DOHH2 (cell line): Measurements from ENCODE around the gene APC.

Source experiments
- H3F3A ChIP-seq: fragments of 200-600 bp; sonication (generic), shearing (Covaris generic); 2 replicates; pipeline ENCODE4 v1.6.0; 2016; ENCODE audit warnings: antibody characterized with exemption, mild to moderate bottlenecking; ENCODE audit not compliant: control insufficient read depth, insufficient read depth
- H3K27ac ChIP-seq: fragments of 200-600 bp; sonication (generic); 2 replicates; pipeline ENCODE4 v1.5.1; 2014; ENCODE audit warnings: low read depth, mild to moderate bottlenecking, low read length, moderate library complexity
- H3K27me3 ChIP-seq: fragments of 200-600 bp; sonication (generic); 2 replicates; pipeline ENCODE4 v1.6.1; 2014; ENCODE audit warnings: mild to moderate bottlenecking, low read length, mixed read lengths; ENCODE audit not compliant: control insufficient read depth
- H3K36me3 ChIP-seq: fragments of 200-600 bp; sonication (generic); 2 replicates; pipeline ENCODE4 v1.6.1; 2014; ENCODE audit warnings: mild to moderate bottlenecking, low read length, moderate library complexity, mixed read lengths; ENCODE audit not compliant: control insufficient read depth
- H3K4me1 ChIP-seq: fragments of 200-600 bp; sonication (generic); 2 replicates; pipeline ENCODE4 v1.6.1; 2014; ENCODE audit warnings: mild to moderate bottlenecking, low read length, mixed read lengths; ENCODE audit not compliant: control insufficient read depth
- H3K4me2 ChIP-seq: fragments of 200-600 bp; sonication (generic); 2 replicates; pipeline ENCODE4 v1.6.0; 2014; ENCODE audit warnings: mild to moderate bottlenecking, low read length, moderate library complexity
- H3K4me3 ChIP-seq: fragments of 200-600 bp; sonication (generic); 2 replicates; pipeline ENCODE4 v1.5.1; 2014; ENCODE audit warnings: mild to moderate bottlenecking, low read length, mixed read lengths
- H3K79me2 ChIP-seq: fragments of 200-600 bp; sonication (generic); 2 replicates; pipeline ENCODE4 v1.6.1; 2014; ENCODE audit warnings: mild to moderate bottlenecking, low read length, mixed read lengths; ENCODE audit not compliant: control insufficient read depth
- H3K9me2 ChIP-seq: fragments of 200-600 bp; sonication (generic); replicated peaks from 2 replicates; pipeline ENCODE4 v1.6.1; 2014; ENCODE audit warnings: mild to moderate bottlenecking, low read length, mixed read lengths; ENCODE audit not compliant: control insufficient read depth
- H3K9me3 ChIP-seq: fragments of 200-600 bp; sonication (generic); 2 replicates; pipeline ENCODE4 v1.6.1; 2014; ENCODE audit warnings: antibody characterized with exemption, low read length, mixed read lengths; ENCODE audit not compliant: control insufficient read depth, insufficient read depth
- H4K20me1 ChIP-seq: fragments of 200-600 bp; sonication (generic); 2 replicates; pipeline ENCODE4 v1.6.0; 2014; ENCODE audit warnings: low read depth, mild to moderate bottlenecking, antibody characterized with exemption, low read length, moderate library complexity; ENCODE audit not compliant: control insufficient read depth, insufficient read depth
- EZH2phosphoT487 ChIP-seq: fragments of 200-600 bp; sonication (generic); IDR thresholded peaks from 2 replicates; pipeline ENCODE4 v1.6.1; 2017; ENCODE audit warnings: borderline replicate concordance, mild to moderate bottlenecking, antibody characterized with exemption, low read length, moderate library complexity, mixed read lengths
- TF ChIP-seq, protein P1 (sequence below): fragments of 200-600 bp; sonication (generic); IDR thresholded peaks from one replicate; pipeline ENCODE4 v1.5.1; 2014; ENCODE audit warnings: antibody characterized with exemption, mild to moderate bottlenecking, low read depth, low read length; ENCODE audit not compliant: poor library complexity, severe bottlenecking

The APC gene

DNA sequence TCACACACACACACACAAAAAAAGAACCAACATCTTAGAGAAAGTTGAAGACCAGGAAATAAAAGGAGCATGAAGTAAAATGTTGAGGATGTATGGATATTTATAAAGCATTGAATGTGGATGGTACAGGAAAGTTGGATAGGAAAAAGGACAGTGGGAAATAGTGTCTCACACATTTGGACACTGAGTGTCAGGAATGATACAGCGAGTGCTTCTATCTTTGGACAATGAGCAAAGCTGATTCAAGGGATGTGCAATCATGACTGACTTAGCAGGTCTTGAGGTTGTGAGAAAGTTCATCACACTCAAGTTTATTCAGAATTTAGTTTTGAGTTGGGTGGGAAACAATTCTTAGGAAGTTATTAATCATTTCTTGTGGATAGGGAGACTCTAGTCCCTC lies 73.3 kb downstream of the APC start:
- Histone ChIP-seq H3F3A (no peaks in the 10 kb centered on the region), H4K20me1 (no peaks in the 10 kb centered on the region), H3K27ac (no peak overlapping the region), H3K9me3 (no peaks in the 10 kb centered on the region), H3K9me2 (no peaks in the 10 kb centered on the region), H3K4me1 (peaks cover 9% of the 10 kb centered on the region), H3K79me2 (no peaks in the 10 kb centered on the region), H3K36me3 (peaks cover 32% of the 10 kb centered on the region), H3K4me3 (no peak overlapping the region), H3K27me3 (no peaks in the 10 kb centered on the region), H3K4me2 (no peak overlapping the region)
- no peak for TF ChIP-seq EZH2phosphoT487
- TF ChIP-seq, protein P1, sequence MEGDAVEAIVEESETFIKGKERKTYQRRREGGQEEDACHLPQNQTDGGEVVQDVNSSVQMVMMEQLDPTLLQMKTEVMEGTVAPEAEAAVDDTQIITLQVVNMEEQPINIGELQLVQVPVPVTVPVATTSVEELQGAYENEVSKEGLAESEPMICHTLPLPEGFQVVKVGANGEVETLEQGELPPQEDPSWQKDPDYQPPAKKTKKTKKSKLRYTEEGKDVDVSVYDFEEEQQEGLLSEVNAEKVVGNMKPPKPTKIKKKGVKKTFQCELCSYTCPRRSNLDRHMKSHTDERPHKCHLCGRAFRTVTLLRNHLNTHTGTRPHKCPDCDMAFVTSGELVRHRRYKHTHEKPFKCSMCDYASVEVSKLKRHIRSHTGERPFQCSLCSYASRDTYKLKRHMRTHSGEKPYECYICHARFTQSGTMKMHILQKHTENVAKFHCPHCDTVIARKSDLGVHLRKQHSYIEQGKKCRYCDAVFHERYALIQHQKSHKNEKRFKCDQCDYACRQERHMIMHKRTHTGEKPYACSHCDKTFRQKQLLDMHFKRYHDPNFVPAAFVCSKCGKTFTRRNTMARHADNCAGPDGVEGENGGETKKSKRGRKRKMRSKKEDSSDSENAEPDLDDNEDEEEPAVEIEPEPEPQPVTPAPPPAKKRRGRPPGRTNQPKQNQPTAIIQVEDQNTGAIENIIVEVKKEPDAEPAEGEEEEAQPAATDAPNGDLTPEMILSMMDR: no peak

DNA sequence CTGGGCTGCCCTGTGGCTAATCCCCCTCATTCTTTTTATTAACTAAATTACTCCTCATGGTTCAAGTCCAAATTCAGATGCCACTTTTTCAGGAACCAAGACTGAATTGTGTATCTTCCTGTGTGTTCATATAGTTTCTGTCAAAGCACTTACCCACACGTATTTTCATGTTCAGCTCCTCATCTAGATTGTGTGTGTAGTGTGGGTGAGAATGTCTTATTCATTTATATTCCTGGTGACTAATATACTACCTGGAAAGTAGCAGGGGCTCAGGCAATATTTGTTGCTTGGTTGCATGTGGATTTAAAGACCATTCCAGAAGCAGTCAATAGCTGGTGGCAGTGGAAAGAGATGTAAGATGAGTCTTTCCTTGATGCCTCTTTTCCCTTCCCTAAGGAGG lies 74.9 kb downstream of the APC start:
- H3K36me3 ChIP-seq: peaks cover 34% of the 10 kb centered on the region
- TF ChIP-seq, protein P1: no peak
- no peak for TF ChIP-seq EZH2phosphoT487

DNA sequence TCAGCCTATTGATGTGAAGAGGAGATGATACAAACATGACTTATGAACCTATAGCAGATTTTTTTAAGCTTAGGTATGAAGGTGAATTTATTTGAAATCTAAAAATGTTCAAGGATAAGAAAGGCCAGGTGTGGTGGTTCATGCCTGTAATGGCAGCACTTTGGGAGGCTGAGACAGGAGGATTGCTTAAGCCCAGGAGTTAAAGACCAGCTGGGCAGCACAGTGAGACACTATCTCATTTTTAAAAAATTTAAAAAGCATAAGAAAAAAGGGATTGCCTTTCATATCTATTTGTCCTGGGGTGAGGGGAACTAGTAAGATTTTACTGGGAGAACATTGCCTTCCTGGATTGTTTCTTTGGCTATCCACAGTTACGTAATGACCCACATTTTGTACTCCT lies 82.6 kb downstream of the APC start:
- Histone ChIP-seq H3K27ac (no peak overlapping the region), H3K4me3 (no peak overlapping the region), H3K4me1 (peaks cover 15% of the 10 kb centered on the region), H4K20me1 (no peaks in the 10 kb centered on the region), H3F3A (no peaks in the 10 kb centered on the region), H3K79me2 (no peaks in the 10 kb centered on the region), H3K9me2 (no peaks in the 10 kb centered on the region), H3K27me3 (no peaks in the 10 kb centered on the region), H3K36me3 (peaks cover 61% of the 10 kb centered on the region), H3K4me2 (no peak overlapping the region), H3K9me3 (no peaks in the 10 kb centered on the region)
- TF ChIP-seq EZH2phosphoT487: no peak
- TF ChIP-seq, protein P1: no peak

More for the DNA sequence above, 74.9 kb downstream of the APC start:
- no peaks in the 10 kb centered on the region for H3K9me2 ChIP-seq
- no peaks in the 10 kb centered on the region for H3F3A ChIP-seq
- H3K27ac ChIP-seq: no peak overlapping the region
- no peaks in the 10 kb centered on the region for H3K9me3 ChIP-seq
- no peaks in the 10 kb centered on the region for H3K79me2 ChIP-seq
- no peak overlapping the region for H3K4me3 ChIP-seq
- no peaks in the 10 kb centered on the region for H4K20me1 ChIP-seq
- H3K4me2 ChIP-seq: no peak overlapping the region
- H3K4me1 ChIP-seq: peaks cover 9% of the 10 kb centered on the region
- H3K27me3 ChIP-seq: no peaks in the 10 kb centered on the region

DNA sequence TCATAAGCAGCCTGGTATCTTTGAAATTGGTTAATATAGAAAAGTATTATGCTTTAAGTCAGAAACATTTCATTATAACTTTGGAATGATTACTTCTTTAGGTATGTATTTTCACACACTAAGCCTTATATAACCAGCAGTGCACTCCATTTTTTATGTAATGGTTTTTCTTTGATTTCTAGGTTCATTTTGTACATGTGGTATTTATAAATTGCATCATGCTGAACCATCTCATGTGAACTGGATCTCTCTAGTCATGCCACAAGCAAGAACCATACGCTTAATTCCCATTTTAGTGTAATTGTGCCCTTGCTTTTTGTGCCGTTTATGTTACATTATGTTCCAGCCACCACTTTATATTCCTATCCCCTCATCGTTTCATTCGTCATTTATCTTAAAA lies 84.8 kb downstream of the APC start:
- Histone ChIP-seq H3K4me1 (peaks cover 15% of the 10 kb centered on the region), H3K4me3 (no peak overlapping the region), H3K4me2 (no peak overlapping the region), H3K36me3 (peaks cover 59% of the 10 kb centered on the region), H3K9me3 (no peaks in the 10 kb centered on the region), H4K20me1 (no peaks in the 10 kb centered on the region), H3F3A (no peaks in the 10 kb centered on the region), H3K27ac (no peak overlapping the region), H3K79me2 (no peaks in the 10 kb centered on the region), H3K9me2 (no peaks in the 10 kb centered on the region), H3K27me3 (no peaks in the 10 kb centered on the region)
- no peak for TF ChIP-seq EZH2phosphoT487
- TF ChIP-seq, protein P1: no peak
